TTC549 (cell line): ENCODE results near the gene VSNL1.

Experiments used
- FAIRE-seq: peaks from 2 replicates; lab custom pipeline; 2012; peaks lifted over from hg19 to GRCh38; lab: Jason Lieb, UNC

Gene VSNL1

DNA sequence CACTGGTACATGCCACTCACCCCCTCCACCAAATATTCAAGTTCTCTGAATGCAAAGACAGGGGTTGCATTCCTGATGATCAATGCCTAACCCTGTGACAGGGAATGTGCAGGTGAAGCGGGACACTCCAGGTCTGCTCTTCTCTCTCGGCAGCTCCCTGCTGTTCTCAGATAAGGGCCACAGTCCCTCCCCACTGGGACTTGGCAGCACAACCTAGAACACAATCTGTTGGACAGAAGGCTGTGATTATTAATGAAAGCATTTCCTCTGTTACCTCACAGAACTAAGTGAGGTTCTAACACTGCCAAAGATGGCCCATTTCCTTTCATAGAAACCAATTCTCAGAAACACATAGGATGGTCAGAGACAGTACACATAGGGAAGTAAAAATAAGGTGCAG lies 42.7 kb downstream of the VSNL1 start:
- no peak for FAIRE-seq

DNA sequence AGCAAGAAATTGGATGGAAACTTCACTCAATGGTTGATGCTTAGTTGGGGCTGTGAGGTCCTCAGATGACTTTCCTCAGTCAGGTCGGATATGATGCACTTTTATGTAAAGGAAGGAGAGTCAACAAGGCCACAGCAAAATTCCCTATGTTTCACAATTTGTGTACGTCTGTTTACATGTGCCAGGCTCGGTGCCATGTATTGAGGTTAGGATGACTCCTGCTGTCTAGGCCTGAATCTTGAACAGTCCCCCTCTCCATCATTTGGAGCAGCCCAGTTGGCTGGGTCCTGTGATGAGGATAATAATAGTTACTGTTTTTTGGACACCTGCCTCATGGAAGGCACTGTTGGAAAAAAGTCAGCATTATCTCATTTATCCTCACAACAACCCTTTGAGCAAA lies 43.1 kb downstream of the VSNL1 start:
- FAIRE-seq = no peak

DNA sequence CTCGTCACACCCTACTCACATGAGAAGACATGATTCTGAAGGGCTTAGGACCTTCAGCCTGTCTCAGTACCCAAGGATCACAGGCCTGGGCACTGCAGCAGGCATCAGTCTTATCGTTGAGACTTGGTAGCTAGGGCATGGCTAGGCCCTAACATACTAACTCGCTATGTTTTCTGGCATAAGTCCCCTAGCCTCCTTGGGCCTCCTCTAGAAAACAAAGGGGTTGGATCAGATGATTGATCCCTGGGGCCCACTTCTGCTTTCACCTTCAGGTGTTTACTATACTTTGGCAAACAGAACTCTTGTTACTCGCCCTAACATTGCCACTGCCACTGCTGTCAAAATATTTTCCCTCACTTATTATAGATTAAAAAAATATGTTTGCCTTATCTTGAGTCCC lies 44.2 kb downstream of the VSNL1 start:
- FAIRE-seq = no peak

DNA sequence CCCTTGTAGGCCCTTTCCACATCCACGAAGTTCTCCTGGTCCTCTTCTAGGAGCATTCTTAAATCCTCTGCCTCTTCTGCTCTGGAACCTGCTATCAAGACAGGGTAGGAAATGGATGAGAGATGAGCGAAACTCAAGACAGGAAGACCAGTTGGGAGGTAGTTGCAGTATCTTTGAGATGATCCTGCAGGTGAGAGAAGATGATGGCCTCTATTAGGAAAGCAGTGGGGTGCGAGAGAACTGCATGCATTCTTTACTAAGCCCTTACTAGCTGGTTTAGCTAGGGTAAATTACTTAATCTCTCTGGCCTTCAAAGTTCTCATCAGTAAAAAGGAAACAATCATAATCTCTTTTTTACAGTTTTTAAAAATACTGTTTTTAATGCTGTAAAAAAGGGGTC lies 47.0 kb downstream of the VSNL1 start:
- FAIRE-seq = no peak

DNA sequence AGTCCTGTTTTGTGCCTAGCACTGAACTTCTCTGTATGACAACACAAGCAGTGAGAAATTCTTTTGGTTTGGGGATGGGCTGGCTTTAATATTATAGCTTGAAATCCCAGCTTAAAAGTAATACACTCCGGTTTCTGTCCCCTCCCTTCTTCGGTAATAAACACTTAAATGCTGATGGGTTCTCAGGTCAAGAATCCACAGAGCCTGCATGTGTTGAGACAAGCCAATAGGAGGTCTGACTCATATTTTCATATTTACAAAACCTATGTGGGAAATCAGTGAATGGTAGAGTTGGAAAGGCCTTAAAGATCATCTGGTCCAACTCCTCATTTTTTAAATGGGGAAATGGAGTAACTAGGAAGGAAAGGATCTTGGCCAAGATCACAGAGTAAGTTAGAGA lies 47.5 kb downstream of the VSNL1 start:
- no peak for FAIRE-seq

DNA sequence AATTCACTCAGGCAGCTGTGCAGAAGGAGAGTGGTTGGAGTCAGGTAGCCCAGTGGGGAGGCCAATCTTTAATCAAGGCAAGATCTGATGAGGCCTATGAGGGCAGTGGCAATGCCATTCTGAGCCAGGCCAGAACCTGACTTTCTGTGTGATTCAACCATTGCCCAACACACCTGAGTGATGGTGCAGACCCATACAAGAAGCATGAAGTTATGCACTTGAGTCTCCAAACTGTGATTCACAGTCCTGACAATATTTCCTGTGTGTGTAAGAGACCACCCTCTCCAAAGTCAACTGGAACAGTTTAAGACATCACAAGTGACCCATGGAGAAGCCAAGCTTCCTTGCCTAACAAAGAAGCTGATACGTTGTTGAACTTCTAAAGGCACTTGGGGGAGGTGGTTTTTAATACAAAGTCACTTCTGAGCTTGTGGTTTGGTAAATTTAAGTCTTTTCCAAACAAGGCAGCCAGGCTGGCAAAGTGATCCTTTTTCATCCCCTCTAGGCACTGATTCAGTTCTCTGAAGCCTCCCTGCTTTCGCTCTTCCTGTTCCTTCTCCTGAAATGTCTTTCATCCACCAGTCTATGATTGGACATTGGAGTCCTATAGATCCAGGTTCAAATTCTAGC lies 49.0 kb downstream of the VSNL1 start:
- FAIRE-seq = no peak

DNA sequence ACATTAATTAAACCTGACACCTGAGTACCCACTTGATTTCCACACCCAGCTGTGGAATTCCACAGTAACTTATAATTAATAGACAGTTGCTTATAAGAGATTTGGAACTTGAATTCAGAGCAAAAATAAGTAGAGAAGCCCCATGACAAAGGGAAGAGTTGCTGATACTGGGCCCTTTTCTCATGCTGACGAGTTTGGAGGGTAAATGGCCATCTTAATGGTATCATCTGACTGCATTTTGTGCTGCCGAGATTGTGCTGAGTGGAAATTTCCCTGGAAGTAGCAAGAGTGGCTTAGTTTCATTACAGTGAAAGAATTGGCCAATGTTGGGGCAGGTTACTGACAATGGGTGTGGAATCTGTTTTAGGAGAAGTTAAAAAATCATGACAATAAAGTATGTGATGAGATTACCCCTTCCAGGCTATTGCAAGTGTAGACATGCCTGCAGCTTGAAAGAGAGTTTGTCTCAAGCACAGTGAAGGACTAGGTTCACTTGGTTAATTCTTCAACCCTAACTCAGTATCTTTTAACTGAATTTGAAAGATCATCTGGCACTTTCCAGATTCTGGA lies 49.9 kb downstream of the VSNL1 start:
- FAIRE-seq = no peak

DNA sequence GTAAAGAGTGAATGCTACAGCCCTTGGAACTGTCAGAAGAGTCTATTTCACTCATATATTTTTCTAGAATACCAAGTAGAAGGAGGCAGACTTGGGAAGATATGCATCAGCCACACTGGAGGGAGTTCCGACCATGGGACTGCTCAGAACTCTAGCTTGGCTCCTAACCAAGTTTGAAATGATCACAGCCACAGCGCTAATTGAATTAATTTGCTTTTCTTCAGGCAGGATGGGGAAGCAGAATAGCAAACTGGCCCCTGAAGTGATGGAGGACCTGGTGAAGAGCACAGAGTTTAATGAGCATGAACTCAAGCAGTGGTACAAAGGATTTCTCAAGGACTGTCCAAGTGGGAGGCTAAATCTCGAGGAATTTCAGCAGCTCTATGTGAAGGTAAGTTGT lies 51.4 kb downstream of the VSNL1 start:
- FAIRE-seq = no peak

DNA sequence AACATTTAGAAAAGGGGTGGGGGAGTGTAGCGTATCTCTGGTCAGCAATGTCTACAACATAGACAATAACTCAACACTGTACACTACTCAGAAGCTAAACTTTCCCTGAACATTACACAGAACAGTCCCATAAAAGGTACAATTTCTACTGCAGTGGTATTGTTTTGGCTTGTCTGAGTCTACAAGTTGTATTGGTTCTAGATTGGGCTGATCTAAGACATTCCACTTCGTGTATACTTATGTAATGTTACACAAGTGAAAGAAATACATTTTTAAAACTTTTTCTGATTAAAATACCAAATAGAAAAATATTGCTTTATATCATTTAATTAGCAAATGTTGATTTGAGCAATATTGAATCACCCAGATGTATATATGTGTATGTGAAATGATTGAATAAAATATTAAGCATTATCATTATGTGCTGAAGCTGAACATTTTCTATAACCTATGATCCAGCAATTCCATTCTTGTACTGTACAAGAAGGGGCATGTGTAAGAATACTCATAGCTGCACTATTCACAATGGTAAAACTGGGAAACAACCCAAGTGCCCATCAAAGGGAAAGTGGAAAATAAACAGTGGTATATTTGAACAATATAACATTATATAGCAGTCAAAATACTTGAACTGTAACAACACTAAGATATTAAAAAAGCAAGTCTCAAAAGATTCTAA lies 52.4 kb downstream of the VSNL1 start:
- no peak for FAIRE-seq

DNA sequence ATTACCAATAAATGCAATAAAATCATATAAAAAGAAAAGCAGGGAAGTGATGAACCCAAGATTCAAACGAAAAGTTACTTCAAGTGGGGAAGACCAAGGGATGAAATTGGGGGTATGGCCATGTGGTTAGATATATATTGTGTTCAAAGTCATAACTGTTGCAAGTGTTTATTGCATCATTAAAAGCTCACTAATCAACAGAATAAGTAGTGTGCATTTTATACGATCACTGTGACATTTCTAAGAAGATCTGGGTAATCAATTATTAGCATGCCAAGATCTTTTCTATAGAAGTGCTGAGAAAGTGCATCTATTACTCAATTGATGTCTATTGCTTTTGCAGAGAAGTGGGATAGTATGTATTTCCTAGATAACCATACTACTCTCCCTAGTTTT lies 52.9 kb downstream of the VSNL1 start:
- FAIRE-seq = no peak

DNA sequence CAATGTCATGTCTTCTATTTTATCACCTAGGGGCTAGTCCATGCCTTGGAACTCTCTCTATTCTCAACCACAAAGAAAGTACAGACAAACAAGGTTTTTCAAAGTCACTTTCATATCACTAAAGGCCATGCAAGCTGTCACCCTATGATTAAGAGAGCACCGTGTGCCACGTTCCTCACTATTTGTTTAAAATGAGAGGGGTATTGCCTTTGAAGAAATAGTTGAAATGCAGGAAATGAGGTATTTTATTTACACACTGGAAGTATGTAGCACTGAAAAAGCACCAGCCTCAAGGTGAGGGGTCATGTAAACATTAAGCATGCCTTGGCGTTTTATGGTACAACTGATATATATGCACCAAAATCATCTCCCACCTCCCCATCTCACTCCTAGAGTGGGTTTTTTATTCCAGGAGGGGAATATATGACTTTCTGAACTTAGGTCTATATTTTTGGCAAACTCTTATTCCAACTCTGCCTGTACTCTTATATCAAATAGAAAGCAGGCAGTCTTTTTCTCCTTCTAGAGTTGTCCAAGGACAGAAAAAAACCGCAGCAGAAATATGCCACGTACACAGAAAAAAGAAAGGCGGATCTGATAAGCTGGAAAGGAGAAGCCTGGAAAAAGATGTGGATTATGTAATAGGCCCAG lies 53.5 kb downstream of the VSNL1 start:
- FAIRE-seq = no peak

DNA sequence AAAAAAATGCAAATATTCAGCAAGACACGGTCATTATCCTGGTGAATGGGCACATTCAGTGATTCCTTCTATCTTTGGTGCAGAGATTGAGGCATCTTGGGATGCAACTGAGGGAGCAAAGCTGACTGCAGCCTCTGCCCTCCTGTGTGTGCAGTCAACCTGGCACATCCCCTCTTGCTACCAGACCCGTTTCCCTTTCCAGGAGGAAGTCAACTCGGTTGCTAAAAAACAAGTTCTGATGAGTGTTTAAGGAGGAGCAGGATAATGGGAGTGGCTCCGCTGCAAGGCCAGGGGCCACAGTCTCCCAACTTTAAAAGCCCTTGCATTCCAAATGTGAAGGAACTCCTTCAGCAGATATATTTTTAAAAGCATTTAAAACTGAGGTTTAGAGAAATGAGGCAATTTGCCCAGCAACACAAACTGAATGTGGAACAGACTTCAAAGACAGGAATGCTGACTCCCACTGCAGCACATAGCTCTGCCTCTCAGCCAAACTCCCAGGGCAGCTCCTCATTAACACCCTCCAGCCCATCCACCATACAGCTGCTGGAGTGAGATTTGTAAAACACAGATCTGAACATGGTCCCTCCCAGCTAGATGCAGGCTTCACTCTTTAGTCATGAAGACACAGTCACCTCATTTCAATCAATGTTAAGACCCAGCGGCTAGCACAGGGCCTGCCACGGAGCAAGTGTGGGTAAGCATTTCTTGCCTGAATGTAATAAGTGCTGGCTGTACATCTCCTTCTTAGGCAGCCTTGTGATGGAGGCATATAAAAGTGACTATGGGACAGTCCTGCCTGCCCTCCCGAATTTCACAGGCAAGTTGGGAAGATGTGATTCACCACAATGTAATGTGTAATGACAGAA lies 54.3 kb downstream of the VSNL1 start:
- FAIRE-seq = no peak

DNA sequence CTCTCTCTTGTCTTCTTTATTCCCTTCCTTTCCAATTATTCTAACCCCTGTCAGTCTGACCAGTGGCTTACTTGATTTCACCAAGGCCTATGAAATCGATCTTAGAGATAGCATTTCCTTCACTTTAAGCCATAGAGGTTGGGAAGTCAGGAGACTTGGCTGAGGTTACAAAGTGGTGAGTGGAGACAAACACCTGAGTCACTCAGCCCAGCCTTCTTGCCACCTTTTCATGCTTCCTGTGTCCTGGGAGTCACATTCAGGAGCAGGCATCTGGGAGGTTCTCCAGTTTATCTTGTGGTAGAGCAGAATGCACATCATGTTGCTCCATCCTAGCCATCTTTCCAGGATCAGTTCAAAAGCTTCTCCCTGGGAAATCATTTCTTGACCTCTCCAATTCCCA lies 59.1 kb downstream of the VSNL1 start:
- FAIRE-seq = no peak

DNA sequence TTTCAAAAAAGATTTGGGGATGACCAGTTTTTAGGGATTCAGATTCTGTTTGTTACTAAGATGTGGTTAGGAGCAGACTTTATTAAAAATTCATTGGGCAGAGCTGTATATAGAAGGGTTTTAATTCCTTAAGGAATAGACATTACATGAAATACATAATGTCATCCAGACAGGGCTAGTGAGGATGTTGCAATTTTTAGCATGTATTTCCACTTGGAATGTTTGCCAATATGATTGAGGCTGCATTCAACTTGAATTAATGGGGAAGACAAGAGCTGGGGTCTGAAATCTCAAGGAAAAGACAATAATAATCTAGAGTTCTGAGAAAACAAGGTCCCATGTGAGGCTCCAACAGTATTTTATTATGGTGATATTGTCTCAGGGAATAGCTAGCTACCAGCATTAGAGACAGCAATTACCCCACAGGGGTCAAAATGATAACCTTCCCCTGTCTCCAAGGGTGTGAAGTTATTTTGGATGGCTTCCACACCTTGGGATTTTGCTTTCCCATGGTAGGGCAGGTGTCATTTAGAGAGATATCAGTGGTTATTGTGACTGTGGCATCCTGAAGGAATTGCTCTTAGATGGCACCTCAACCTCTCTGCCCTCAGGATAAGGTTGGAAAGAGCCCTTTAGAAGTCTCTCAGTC lies 60.2 kb downstream of the VSNL1 start:
- FAIRE-seq = no peak

DNA sequence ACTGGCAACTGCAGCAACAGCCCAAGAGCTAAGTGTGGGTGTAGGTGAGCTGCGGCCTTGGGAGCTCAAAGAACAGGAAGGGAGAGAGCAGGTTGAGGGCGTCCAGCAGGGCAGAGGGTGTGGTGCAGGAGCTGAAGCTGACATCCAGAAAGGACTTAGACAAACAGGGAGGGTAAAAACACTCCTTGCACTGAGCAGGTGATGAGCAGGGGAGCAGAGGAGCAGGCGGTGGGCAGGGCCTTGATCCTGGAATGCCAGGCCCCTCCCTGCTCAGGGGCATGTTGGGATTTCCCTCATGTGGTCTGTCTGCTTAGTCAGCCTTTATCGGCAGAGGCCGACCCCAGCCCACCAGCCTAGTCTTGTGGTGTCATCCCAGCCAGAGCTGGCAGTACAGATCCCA lies 63.6 kb downstream of the VSNL1 start:
- FAIRE-seq = no peak

DNA sequence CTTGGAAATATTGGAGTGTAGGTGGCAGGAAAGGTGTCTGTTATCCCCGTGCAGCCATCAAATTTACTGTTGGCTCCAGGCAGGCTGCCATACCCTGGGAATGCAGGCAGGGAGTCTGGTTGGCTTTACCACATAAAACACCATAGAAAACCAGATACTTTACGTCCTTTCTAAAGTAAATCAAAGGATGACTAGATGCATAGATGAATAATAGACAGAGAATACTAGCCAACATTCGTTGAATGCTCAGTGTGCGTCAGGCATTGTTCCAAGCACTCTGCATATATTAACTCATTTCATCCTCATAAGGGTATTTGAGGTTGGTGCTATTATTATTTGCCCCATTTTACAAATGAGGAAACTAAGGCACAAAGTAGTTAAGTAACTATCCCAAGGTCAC lies 65.2 kb downstream of the VSNL1 start:
- FAIRE-seq = no peak

DNA sequence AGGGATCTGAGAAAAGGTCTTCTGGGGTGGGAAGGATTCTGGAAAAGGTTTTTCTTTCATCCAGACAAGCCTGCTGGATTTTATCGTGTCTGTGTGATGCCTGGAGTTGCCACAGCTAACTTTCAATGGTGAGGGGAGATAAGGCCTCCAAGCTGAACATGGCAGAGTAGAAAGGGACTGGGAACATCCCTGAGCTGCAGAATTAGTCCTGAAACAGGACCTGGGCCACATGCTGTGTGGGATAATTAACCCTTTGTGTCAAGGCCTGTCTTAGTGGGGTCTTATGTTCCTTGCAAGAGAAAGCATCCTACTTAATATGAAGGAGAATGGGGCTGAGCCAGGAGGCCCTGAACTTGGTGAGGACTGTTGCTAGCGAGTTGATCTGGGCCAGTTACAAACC lies 66.4 kb downstream of the VSNL1 start:
- FAIRE-seq = no peak

DNA sequence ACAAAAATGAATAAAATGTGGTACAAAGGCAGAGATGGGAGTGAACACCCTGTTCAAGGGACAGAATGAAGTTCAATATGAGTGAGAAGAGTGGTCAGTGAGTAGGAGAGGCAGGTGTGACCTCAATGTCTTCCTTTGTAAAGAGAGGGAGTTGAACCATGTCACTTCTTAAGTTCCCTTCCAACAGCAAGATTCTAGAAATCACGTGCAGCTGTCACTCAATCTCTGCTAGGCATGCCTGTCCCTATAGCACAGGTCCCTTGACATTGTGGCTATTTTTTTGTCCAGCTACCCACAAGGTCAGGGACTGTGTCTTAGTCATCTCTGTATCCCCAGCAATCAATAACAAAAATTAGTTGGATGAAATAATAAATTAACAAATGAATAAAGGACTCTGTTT lies 66.9 kb downstream of the VSNL1 start:
- FAIRE-seq = no peak

DNA sequence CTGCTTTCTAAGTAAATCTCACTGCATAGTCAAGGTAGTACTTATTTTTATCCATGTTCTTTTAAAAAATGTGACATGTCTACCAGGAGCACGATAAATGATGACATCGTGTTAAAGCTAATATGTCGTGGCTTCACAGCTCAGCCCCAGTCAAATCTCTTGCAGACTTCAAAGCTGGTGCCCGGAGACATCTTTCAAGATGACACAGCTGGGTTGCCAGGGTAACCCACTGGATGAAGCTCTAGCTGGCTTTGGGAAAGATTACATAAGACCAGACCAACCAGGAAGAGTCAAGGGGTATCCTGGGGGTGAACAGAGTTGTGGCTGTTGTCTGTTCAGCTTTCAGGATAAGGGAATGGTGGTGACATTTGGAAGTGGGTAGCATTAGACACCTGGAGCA lies 67.8 kb downstream of the VSNL1 start:
- no peak for FAIRE-seq

DNA sequence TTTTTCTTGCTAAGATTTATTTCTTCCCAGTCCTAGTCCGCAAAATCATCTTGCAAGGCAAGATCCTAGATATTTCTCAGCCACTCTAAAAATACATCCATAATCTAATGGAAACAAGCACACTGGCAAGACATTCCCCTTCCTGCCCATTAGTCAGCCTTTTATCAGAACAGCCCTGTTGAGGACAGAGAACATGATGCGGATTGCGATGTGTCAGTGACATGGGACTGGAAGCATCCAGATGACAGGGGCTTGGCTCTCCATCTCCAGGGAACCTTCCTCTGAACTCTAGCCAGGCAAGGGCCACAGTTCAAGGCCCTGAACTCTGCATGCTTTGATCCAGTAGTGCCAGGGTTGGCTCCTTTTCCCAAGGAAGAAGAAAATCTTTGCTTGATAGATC lies 70.0 kb downstream of the VSNL1 start:
- FAIRE-seq = no peak

DNA sequence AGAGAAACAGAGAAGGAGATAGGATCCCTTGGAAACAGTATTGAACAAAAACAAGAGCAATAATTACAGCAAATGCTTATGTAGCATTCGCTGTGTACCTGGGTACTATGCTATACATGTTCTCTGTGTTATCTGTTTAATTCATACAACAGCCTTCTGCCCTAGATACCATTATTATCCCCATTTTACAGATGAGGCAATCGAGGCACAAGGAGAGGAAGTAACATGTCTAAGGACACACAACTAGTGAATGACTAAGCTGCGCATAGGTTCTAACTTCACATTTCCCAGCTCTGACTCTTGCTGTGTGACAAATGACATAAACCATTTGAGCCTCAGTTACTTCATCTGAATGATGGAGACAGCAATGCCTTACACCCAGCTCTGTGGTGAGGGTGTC lies 70.5 kb downstream of the VSNL1 start:
- no peak for FAIRE-seq
